HG03432 (cell line): ENCODE results near the gene CCDC91.
A peak's percentile ranks its signal among the peaks of the same experiment; 100 is the strongest.
"Not testable (repeated sequence)": the region's sequence is repeated elsewhere in the genome, so short reads cannot be mapped to it uniquely, and the experiment has no call there.

ENCODE experiments used
- ATAC-seq: cut with Tn5 transposase; IDR thresholded peaks from one replicate; pipeline ENCODE4 v1.9.1; 2021; ENCODE audit warnings: mild to moderate bottlenecking, moderate library complexity; ENCODE audit not compliant: unreplicated experiment

Gene CCDC91

GRCh38 chr12:28351414-28351813, 161.2 kb downstream of the CCDC91 start:
- ATAC-seq: no peak

- no peak for ATAC-seq
These were observed 164.9 kb downstream of the CCDC91 start for GRCh38 chr12:28355161-28355560.

GRCh38 chr12:28360253-28360652, 170.0 kb downstream of the CCDC91 start:
- ATAC-seq: no peak

- ATAC-seq: no peak
These were observed 177.1 kb downstream of the CCDC91 start for GRCh38 chr12:28367326-28367725.

DNA sequence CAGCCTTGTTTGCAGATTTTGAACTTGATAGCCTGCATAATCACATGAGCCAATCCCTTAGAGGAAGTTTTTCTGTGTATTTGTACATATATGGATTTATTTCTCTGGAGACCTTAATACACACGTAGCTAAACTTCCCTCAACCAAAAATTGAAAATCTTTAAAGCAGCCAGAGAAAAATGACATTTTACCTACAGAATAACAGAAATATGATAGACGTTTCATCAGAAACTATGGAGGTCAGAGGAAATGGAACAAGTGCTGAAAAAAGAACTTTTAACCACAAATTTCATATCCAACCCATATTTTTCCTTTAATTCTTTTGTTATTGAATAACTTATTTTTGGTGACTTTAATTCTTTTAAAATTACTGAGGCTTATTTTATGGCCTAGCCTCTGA, 177.7 kb downstream of the CCDC91 start:
- no peak for ATAC-seq

DNA sequence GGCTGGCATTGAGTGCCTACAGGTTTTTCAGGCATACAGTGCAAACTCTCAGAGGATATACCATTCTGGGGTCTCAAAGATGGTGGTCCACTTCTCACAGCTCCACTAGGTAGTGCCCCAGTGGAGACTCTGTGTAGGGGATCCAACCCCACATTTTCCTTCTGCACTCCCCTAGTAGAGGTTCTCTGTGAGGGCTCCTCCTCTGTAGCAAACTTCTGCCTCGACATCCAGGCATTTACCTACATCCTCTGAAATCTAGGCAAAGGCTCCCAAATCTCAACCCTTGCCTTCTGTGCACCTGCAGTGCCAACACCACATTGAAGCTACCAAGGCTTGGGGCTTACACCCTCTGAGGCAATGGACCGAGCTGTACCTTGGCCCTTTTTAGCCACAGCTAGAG, 179.2 kb downstream of the CCDC91 start:
- no peak for ATAC-seq

GRCh38 chr12:28374556-28374955, 184.3 kb downstream of the CCDC91 start:
- no peak for ATAC-seq

GRCh38 chr12:28378736-28379135, 188.5 kb downstream of the CCDC91 start:
- ATAC-seq: no peak

GRCh38 chr12:28379779-28380178, 189.5 kb downstream of the CCDC91 start:
- ATAC-seq: not testable (repeated sequence)

DNA sequence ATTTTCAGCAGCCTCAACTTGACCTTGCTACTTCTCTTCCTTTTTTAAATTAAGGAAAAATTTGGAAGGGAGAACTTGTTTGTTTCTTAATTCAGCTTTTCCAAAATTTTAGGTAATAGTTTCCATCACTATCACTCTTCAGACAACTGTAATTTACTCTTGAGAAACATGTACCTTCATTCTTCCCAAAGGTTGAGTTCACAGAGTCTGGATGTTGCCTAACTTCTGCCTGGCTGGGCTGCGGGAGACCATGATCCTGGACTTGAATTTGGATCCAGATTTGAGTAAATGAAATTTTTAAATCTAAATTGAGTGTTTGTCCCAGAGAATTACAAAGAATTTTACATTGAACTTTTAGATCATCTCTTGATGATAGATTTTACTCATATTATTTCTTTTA, 193.1 kb downstream of the CCDC91 start:
- ATAC-seq: no peak

DNA sequence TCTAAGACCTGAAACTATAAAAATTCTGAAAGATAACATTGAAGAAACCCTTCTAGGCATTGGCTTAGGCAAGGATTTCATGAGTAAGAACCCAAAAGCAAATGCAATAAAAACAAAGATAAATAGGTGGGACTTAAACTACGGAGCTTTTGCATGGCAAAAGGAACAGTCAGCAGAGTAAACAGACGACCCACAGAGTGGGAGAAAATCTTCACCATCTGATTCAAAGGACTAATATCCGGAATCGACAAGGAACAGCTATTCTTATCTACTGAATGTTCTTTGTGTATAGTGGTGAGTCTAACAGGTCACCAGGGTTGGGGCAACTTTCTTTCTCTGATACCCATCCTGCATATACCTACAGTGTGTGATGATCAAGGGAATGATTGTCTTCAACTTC, 198.6 kb downstream of the CCDC91 start:
- no peak for ATAC-seq

GRCh38 chr12:28390206-28390605, 199.9 kb downstream of the CCDC91 start:
- no peak for ATAC-seq

GRCh38 chr12:28390761-28391385, 200.6 kb downstream of the CCDC91 start:
- no peak for ATAC-seq

DNA sequence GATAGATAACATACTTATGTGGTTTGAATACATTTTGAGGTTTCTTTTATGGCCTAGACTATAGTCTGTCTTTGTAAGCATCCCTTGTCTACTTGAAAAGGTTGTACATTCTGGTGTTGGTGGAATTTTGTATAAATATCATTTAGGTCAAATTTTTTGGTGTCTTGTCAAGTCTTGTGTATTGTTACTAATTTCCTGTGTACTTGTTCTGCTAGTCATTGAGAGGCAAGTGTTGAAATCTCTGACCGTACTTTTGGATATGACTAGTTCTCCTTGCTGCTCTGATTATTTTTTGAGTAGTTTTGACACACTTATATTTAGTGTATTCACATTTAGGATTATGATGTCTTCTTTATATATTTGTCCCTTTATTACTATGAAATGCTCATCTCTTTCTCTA, 219.6 kb downstream of the CCDC91 start:
- ATAC-seq: no peak

DNA sequence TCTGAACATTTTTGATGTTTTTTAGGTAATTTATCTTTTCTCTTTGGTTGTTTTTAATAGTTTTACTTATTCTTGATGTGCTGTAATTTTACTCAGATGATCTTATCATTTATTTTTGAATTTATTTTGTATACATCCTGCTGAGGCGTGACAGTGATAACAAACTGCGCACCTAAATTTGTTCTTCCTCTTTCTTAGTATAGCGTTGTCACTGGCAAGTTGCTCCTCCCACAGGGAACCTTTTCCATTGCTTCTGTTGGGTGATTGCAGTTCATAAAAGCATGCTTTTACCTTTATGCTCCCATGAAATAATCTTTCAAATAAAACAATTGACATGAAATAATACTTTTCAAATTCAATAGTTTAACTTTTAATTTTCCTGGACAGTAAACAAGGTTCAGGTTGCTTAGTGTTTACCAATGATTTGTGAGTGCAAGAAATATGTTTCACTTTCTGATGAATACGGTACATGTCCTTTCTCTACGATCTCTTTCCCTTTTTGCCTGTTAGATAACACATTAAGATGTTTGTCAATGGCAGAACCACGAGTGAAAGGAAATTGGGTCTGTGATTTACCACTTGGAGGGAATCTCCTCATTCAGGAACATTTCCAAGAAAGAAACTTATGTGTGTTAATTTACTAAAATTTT, 223.3 kb downstream of the CCDC91 start:
- ATAC-seq: peak; percentile 92

DNA sequence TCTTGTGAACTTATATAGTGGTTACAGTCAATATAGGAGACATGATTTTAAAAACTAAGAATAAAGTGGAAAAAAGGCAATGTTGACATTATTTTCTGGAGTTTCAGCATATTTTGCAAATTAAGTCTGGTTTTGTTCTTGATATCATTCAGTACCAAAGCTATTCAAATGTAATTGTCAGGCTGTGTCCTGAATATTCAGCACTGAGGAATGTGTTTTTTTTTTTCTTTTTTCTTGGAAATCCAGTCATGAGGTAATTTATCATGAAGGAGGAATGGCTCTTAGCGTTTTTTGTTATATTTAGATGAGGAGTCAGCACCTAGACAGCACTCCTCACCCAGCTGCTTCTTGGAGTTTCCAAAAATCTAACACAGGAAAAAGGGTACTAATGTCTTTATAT, 225.5 kb downstream of the CCDC91 start:
- no peak for ATAC-seq

DNA sequence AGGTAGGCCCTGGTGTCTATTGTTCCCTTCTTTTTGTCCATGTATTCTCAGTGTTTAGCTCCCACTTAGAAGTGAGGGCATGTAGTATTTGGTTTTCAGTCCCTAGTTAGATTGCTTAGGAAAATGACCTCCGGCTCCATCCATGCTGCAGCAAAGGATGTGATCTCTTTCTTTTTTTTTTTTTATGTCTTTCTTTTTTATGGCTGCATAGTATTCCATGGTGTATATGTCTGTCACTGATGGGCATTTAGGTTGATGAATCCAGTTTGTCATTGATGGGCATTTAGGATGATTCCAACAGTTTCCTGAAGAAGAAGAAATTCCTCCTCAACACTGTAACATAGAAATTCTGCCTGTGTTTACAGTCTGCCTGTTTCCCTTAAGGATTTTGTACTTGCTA, 231.1 kb downstream of the CCDC91 start:
- ATAC-seq: no peak

- ATAC-seq: no peak
These were observed 234.7 kb downstream of the CCDC91 start for GRCh38 chr12:28424965-28425364.

- peak; percentile 58 for ATAC-seq
These were observed 235.3 kb downstream of the CCDC91 start for GRCh38 chr12:28425526-28425925.

DNA sequence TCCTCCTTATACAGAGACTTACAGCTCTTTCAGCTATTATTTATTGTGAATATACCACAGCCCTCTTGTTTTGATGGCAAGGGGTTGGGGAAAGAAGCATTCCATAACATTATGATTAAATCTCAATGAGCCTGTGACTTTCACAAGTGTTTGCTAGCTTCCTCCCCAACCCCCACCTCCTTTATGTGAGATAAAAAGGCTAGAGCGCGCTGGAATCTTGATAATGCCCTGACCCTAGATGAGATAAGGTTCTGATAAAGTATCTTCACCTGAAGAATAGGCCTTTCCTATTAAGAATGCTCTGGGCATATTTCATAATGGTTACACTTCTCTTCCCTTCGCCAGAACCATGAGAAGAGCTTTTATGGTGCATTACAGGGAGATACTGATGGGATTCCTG, 236.8 kb downstream of the CCDC91 start:
- ATAC-seq: no peak

DNA sequence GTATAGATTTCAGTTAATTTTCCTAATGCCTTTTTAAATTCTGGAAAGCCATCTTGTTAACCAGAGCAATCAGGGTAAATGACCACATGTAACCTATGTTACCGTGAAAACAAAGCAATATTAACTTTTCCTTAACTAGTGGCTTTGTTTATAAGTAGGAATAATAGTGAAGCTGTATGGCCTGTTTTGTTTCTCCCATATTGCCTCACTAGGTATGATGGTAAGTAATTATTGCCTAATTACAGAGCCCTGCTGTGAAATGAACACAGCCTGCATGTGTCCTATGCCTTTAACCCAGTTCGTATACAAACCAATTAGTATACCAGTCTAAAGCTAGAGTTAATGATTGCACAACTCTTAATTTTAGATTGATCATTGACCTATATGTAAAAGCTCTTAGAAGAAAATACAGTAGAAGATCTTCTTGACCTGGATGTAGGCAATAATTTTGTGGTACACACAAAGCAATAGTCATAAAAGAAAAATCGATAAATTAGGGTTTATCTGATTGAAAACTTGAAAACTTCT, 249.9 kb downstream of the CCDC91 start:
- no peak for ATAC-seq

DNA sequence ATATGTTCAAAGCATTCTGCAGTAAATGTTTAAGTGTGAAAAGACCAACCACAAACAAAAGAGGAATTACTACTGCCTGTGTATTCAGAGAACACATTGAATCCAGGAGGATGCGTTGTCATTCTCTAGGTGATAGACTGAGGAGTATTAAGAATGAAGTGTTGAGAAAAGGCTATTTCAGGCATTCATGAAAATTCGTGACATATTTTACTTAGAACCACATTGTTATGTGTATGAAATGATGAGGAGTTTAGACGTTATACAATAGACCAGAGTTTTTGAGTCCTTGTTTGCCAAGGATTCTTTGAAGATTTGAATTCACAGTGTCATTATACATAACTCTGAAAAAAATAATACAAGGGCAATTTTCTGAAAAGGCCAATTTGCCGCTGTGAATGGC, 251.8 kb downstream of the CCDC91 start:
- no peak for ATAC-seq

GRCh38 chr12:28443337-28443736, 253.1 kb downstream of the CCDC91 start:
- ATAC-seq: no peak
